ENCODE data around the gene LDB2.

Gene LDB2

GRCh38 chr4:16868674-16869073 is 29.8 kb downstream of the LDB2 start:
- H3K9me2 ChIP-seq (replicated peaks; ENCODE audit: low read depth, low read length), result no peaks in the 10 kb centered on the region

GRCh38 chr4:16867827-16868226 is 30.6 kb downstream of the LDB2 start:
- H3K4me3 ChIP-seq (ENCODE audit: low read length, poor library complexity, severe bottlenecking), result no peak overlapping the region
- H3F3A ChIP-seq (ENCODE audit: low read depth), result no peaks in the 10 kb centered on the region
- no peak overlapping the region for H3K4me2 ChIP-seq (ENCODE audit: low read depth, low read length, poor library complexity, severe bottlenecking)
- H3K79me2 ChIP-seq (ENCODE audit: insufficient read depth, low read length), result no peaks in the 10 kb centered on the region
- no peak overlapping the region for H2AFZ ChIP-seq (ENCODE audit: low read length)
- H3K9ac ChIP-seq (ENCODE audit: low read depth, low read length, poor library complexity, severe bottlenecking), result no peak overlapping the region
- H3K27me3 ChIP-seq (ENCODE audit: insufficient read depth, low read length, poor library complexity, severe bottlenecking), result no peaks in the 10 kb centered on the region
- H4K20me1 ChIP-seq (ENCODE audit: insufficient read depth, low read length, poor library complexity, severe bottlenecking), result no peaks in the 10 kb centered on the region
- H3K4me1 ChIP-seq (ENCODE audit: insufficient read depth, low read length, poor library complexity, severe bottlenecking), result no peaks in the 10 kb centered on the region
- no peaks in the 10 kb centered on the region for H3K36me3 ChIP-seq (ENCODE audit: insufficient read depth, low read length)
- no peaks in the 10 kb centered on the region for H3K9me2 ChIP-seq (replicated peaks; ENCODE audit: low read depth, low read length)
- H3K9me3 ChIP-seq (ENCODE audit: insufficient read depth, low read depth, low read length), result no peaks in the 10 kb centered on the region; the same call in 1 of the 2 replicates
- TF ChIP-seq EZH2phosphoT487 (IDR thresholded peaks at IDR 0.05; ENCODE audit: borderline replicate concordance) (no peak), CTCF (conservative IDR thresholded peaks at IDR 0.05; ENCODE audit: low read length) (no peak)

More at GRCh38 chr4:16868674-16869073, 29.8 kb downstream of the LDB2 start:
- Histone ChIP-seq H3K9ac (ENCODE audit: low read depth, low read length, poor library complexity, severe bottlenecking) (no peak overlapping the region), H4K20me1 (ENCODE audit: insufficient read depth, low read length, poor library complexity, severe bottlenecking) (no peaks in the 10 kb centered on the region), H3K4me3 (ENCODE audit: low read length, poor library complexity, severe bottlenecking) (no peak overlapping the region), H3K36me3 (ENCODE audit: insufficient read depth, low read length) (no peaks in the 10 kb centered on the region), H3K4me2 (ENCODE audit: low read depth, low read length, poor library complexity, severe bottlenecking) (no peak overlapping the region), H3K79me2 (ENCODE audit: insufficient read depth, low read length) (no peaks in the 10 kb centered on the region), H3K4me1 (ENCODE audit: insufficient read depth, low read length, poor library complexity, severe bottlenecking) (no peaks in the 10 kb centered on the region), H3F3A (ENCODE audit: low read depth) (no peaks in the 10 kb centered on the region), H3K9me3 (ENCODE audit: insufficient read depth, low read depth, low read length) (no peaks in the 10 kb centered on the region; the same call in 1 of the 2 replicates), H3K27me3 (ENCODE audit: insufficient read depth, low read length, poor library complexity, severe bottlenecking) (no peaks in the 10 kb centered on the region), H2AFZ (ENCODE audit: low read length) (no peak overlapping the region)
- TF ChIP-seq EZH2phosphoT487 (IDR thresholded peaks at IDR 0.05; ENCODE audit: borderline replicate concordance) (no peak), CTCF (conservative IDR thresholded peaks at IDR 0.05; ENCODE audit: low read length) (no peak)

- Histone ChIP-seq H3K4me3 (ENCODE audit: low read length, poor library complexity, severe bottlenecking) (no peak overlapping the region), H3F3A (ENCODE audit: low read depth) (no peaks in the 10 kb centered on the region), H3K4me1 (ENCODE audit: insufficient read depth, low read length, poor library complexity, severe bottlenecking) (no peaks in the 10 kb centered on the region), H3K79me2 (ENCODE audit: insufficient read depth, low read length) (no peaks in the 10 kb centered on the region), H2AFZ (ENCODE audit: low read length) (no peak overlapping the region), H3K9me2 (replicated peaks; ENCODE audit: low read depth, low read length) (no peaks in the 10 kb centered on the region), H3K27me3 (ENCODE audit: insufficient read depth, low read length, poor library complexity, severe bottlenecking) (no peaks in the 10 kb centered on the region), H3K36me3 (ENCODE audit: insufficient read depth, low read length) (no peaks in the 10 kb centered on the region), H3K9me3 (ENCODE audit: insufficient read depth, low read depth, low read length) (no peaks in the 10 kb centered on the region; the same call in 1 of the 2 replicates), H4K20me1 (ENCODE audit: insufficient read depth, low read length, poor library complexity, severe bottlenecking) (no peaks in the 10 kb centered on the region), H3K4me2 (ENCODE audit: low read depth, low read length, poor library complexity, severe bottlenecking) (no peak overlapping the region), H3K9ac (ENCODE audit: low read depth, low read length, poor library complexity, severe bottlenecking) (no peak overlapping the region)
- TF ChIP-seq EZH2phosphoT487 (IDR thresholded peaks at IDR 0.05; ENCODE audit: borderline replicate concordance) (no peak), CTCF (conservative IDR thresholded peaks at IDR 0.05; ENCODE audit: low read length) (no peak)
These were observed 31.5 kb downstream of the LDB2 start for GRCh38 chr4:16866974-16867373.

All from Loucy (cell line).